ENCODE results near the gene MLXIP. TPM values are rescaled to one million over a fixed set of nuclear protein-coding genes. Genes with fewer than 3 reads are reported as not detected.

MLXIP gene
- total and polyA plus RNA-seq, 9 of the 15 experiments (the other 6 are each of a cell fraction or from before 2014, with no cell fraction given), result 2.2 to 66.3 (median 18.1) TPM

DNA sequence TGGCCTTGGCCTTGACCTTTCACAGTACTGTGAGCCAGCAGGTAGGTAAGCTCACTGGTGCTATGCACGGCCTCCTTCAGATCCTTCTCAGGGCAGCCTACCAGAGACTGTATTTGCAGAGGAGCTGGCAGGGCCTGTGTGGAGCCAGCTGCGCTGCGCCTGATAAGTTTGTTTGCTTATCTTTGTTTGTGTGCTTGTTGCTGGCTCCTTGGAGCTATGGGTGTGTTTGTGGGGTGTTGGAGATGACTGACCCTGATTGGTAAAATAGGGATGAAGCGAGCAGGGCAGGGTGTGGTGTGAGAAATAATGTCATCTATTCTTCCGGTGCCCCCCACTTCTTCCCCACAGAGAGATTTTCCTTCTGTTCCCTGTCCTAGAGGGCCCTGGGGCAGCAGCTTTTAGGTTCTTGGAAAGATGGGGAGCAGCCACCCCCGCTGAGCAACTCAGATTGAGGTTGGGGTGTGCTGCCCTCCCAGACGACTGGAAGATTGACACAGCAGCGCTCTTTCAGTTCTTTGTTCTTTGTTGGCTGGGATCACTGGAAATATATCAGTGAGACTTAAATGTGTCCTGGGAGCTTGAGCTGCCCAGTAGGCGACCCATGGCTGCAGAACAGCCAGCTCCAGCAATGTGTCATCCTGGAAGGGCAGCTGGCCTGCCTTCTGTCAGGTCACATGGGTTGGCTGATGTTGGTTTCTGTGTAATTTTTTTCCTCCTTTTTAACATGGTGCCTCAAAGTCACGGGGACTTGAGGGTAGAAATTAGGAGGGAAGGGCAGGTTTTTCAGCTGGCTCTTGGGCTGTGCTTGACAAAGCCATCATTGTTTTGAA, 19.6 kb downstream of the MLXIP start (continued):
- TF ChIP-seq THRAP3 (IDR thresholded peaks at IDR 0.05; ENCODE audit: borderline replicate concordance) (no peak), KHSRP (IDR thresholded peaks at IDR 0.05) (no peak), SMARCE1 (IDR thresholded peaks at IDR 0.05) (peak; percentile 98), XRCC3 (IDR thresholded peaks at IDR 0.05) (no peak), HMG20A (CRISPR knock-in tag; conservative IDR thresholded peaks at IDR 0.05) (no peak), GATAD2B (IDR thresholded peaks at IDR 0.05; ENCODE audit: borderline replicate concordance) (no peak), ZNF668 (CRISPR knock-in tag; IDR thresholded peaks at IDR 0.05) (no peak), FUS (optimal IDR thresholded peaks at IDR 0.05; ENCODE audit: low read depth, low read length) (no peak), FOSL1 (tag; conservative IDR thresholded peaks at IDR 0.05) (peak; percentile 72), MCM3 (IDR thresholded peaks at IDR 0.05) (no peak), MAZ (CRISPR knock-in tag; conservative IDR thresholded peaks at IDR 0.05 in 1 of 2, IDR thresholded peaks at IDR 0.05 in 1 of 2) (peak; percentile 56 to 77; a peak in 3 of 4 replicates), MTA1 (IDR thresholded peaks at IDR 0.05; ENCODE audit: borderline replicate concordance) (peak; percentile 84; the same call in 1 of the 2 replicates), NR2C1 (IDR thresholded peaks at IDR 0.05) (no peak), NR2C1 (tag; IDR thresholded peaks at IDR 0.05) (peak; percentile 39; the same call in 1 of the 2 replicates), PRPF4 (IDR thresholded peaks at IDR 0.05; ENCODE audit: insufficient read depth, low read depth, low read length, poor library complexity, severe bottlenecking) (no peak), ZNF140 (CRISPR knock-in tag; IDR thresholded peaks at IDR 0.05) (no peak), GATAD2A (IDR thresholded peaks at IDR 0.05) (peak; percentile 94), RBBP5 (IDR thresholded peaks at IDR 0.05; ENCODE audit: borderline replicate concordance, insufficient read depth, low read length, poor library complexity, severe bottlenecking) (peak; percentile 71), C11orf30 (IDR thresholded peaks at IDR 0.05; ENCODE audit: low read depth) (no peak), CEBPZ (IDR thresholded peaks at IDR 0.05; ENCODE audit: borderline replicate concordance, low read depth, low read length) (no peak), BRCA1 (IDR thresholded peaks at IDR 0.05) (no peak), BRCA1 (CRISPR knock-in tag; IDR thresholded peaks at IDR 0.05) (no peak)
- TF ChIP-seq, protein P1, sequence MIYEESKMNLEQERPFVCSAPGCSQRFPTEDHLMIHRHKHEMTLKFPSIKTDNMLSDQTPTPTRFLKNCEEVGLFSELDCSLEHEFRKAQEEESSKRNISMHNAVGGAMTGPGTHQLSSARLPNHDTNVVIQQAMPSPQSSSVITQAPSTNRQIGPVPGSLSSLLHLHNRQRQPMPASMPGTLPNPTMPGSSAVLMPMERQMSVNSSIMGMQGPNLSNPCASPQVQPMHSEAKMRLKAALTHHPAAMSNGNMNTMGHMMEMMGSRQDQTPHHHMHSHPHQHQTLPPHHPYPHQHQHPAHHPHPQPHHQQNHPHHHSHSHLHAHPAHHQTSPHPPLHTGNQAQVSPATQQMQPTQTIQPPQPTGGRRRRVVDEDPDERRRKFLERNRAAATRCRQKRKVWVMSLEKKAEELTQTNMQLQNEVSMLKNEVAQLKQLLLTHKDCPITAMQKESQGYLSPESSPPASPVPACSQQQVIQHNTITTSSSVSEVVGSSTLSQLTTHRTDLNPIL (CRISPR knock-in tag; IDR thresholded peaks at IDR 0.05), result no peak
- TF ChIP-seq, protein P2, sequence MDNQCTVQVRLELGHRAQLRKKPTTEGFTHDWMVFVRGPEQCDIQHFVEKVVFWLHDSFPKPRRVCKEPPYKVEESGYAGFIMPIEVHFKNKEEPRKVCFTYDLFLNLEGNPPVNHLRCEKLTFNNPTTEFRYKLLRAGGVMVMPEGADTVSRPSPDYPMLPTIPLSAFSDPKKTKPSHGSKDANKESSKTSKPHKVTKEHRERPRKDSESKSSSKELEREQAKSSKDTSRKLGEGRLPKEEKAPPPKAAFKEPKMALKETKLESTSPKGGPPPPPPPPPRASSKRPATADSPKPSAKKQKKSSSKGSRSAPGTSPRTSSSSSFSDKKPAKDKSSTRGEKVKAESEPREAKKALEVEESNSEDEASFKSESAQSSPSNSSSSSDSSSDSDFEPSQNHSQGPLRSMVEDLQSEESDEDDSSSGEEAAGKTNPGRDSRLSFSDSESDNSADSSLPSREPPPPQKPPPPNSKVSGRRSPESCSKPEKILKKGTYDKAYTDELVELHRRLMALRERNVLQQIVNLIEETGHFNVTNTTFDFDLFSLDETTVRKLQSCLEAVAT (IDR thresholded peaks at IDR 0.05), result 0 out of 4 replicates have a peak, but pooled peaks of 1 of the 2 experiments have one; percentile 28

Data from K562 (cell line).